ENCODE results near the gene RNF13. TPM values are rescaled to one million over a fixed set of nuclear protein-coding genes. Genes with fewer than 3 reads are reported as not detected.

Gene RNF13
- total RNA-seq, 3 donors from 2014 or later = 52.6 to 85.0 (median 64.9) TPM

GRCh38 chr3:149790268-149790667 lies 22.7 kb upstream of the RNF13 start:
- DNase-seq = no peak
- no peak for ATAC-seq
- intact Hi-C loops (cut with DNase I, micrococcal nuclease) = no loop called here
- Histone ChIP-seq H3K9me3 (no peaks in the 10 kb centered on the region), H3K4me1 (ENCODE audit: low read depth) (no peaks in the 10 kb centered on the region), H3K36me3 (ENCODE audit: low read depth) (no peaks in the 10 kb centered on the region), H3K4me3 (no peak overlapping the region)
- no peak for TF ChIP-seq CTCF (IDR thresholded peaks at IDR 0.05)

GRCh38 chr3:149790698-149791097 lies 22.3 kb upstream of the RNF13 start:
- no peaks in the 10 kb centered on the region for H3K4me1 ChIP-seq (ENCODE audit: low read depth)
- intact Hi-C loops (cut with DNase I, micrococcal nuclease) = no loop called here
- DNase-seq = no peak
- no peak for ATAC-seq
- H3K4me3 ChIP-seq = no peak overlapping the region
- H3K9me3 ChIP-seq = no peaks in the 10 kb centered on the region
- TF ChIP-seq CTCF (IDR thresholded peaks at IDR 0.05) = no peak
- H3K36me3 ChIP-seq (ENCODE audit: low read depth) = no peaks in the 10 kb centered on the region

- intact Hi-C loops (cut with DNase I, micrococcal nuclease) = no loop called here
- ATAC-seq = no peak
Measured at GRCh38 chr3:149792452-149793270, 20.4 kb upstream of the RNF13 start, which contains the start of gene ANKUB1. ANKUB1 (minus strand) TSS chr3:149792554; CDS start chr3:149792366, 188 bp downstream.

GRCh38 chr3:149796026-149796425 lies 17.0 kb upstream of the RNF13 start:
- intact Hi-C loops (cut with DNase I, micrococcal nuclease) = no loop called here
- TF ChIP-seq CTCF (IDR thresholded peaks at IDR 0.05) = no peak
- H3K36me3 ChIP-seq (ENCODE audit: low read depth) = no peaks in the 10 kb centered on the region
- no peaks in the 10 kb centered on the region for H3K9me3 ChIP-seq
- H3K4me3 ChIP-seq = no peak overlapping the region
- no peak for DNase-seq
- ATAC-seq = no peak
- H3K4me1 ChIP-seq (ENCODE audit: low read depth) = no peaks in the 10 kb centered on the region

More at GRCh38 chr3:149792452-149793270, 20.4 kb upstream of the RNF13 start, which contains the start of gene ANKUB1:
- Histone ChIP-seq H3K36me3 (ENCODE audit: low read depth) (no peaks in the 10 kb centered on the region), H3K4me1 (ENCODE audit: low read depth) (no peaks in the 10 kb centered on the region), H3K9me3 (no peaks in the 10 kb centered on the region), H3K4me3 (no peak within 1 kb of the TSS)
- DNase-seq = no peak
- TF ChIP-seq CTCF (IDR thresholded peaks at IDR 0.05) = no peak

GRCh38 chr3:149800693-149801092 lies 12.3 kb upstream of the RNF13 start:
- Histone ChIP-seq H3K36me3 (ENCODE audit: low read depth) (no peaks in the 10 kb centered on the region), H3K4me1 (ENCODE audit: low read depth) (no peaks in the 10 kb centered on the region), H3K9me3 (no peaks in the 10 kb centered on the region), H3K4me3 (no peak overlapping the region)
- no peak for TF ChIP-seq CTCF (IDR thresholded peaks at IDR 0.05)
- DNase-seq = no peak
- intact Hi-C loops (cut with DNase I, micrococcal nuclease) = no loop called here
- no peak for ATAC-seq

All from mucosa of descending colon (tissue), 3 donors.